ENCODE data around the gene PRSS12.

GRCh38 chr4:118354913-118355312, 2.1 kb upstream of the PRSS12 start:
- TF ChIP-seq FOXJ3 (CRISPR knock-in tag; IDR thresholded peaks at IDR 0.05) (no peak), TAF1 (IDR thresholded peaks at IDR 0.05; ENCODE audit: borderline replicate concordance, low read depth, low read length) (no peak), CTCF (IDR thresholded peaks at IDR 0.05) (no peak), NRF1 (IDR thresholded peaks at IDR 0.05; ENCODE audit: low read depth, low read length) (no peak), MXI1 (IDR thresholded peaks at IDR 0.05; ENCODE audit: low read depth, low read length) (no peak), POLR2AphosphoS5 (IDR thresholded peaks at IDR 0.05; ENCODE audit: low read depth, low read length) (no peak), SIN3A (IDR thresholded peaks at IDR 0.05; ENCODE audit: borderline replicate concordance, low read depth, low read length) (no peak), TEAD4 (IDR thresholded peaks at IDR 0.05; ENCODE audit: borderline replicate concordance, insufficient read depth) (no peak), FOSL2 (IDR thresholded peaks at IDR 0.05; ENCODE audit: borderline replicate concordance, low read depth) (no peak), EP300 (IDR thresholded peaks at IDR 0.05; ENCODE audit: borderline replicate concordance in 1 of 2, low read depth in 1 of 2, low read length in 1 of 2) (no peak), EZH2phosphoT487 (IDR thresholded peaks at IDR 0.05; ENCODE audit: borderline replicate concordance, low read depth) (no peak), RFX5 (IDR thresholded peaks at IDR 0.05; ENCODE audit: low read length) (no peak)
